Measurements from ENCODE around the gene DDX55. TPM values are rescaled to one million over a fixed set of nuclear protein-coding genes. Genes with fewer than 3 reads are reported as not detected.

DDX55 gene
- total and polyA plus RNA-seq, 12 donors, result 9.8 to 34.7 (median 18.3) TPM

GRCh38 chr12:123655420-123655819 lies 53.5 kb downstream of the DDX55 start:
- 87 to 93% (median 89%) methylated on average over 5 of the region's 5 CpGs for WGBS, 4 donors
- peaks cover 0 to 51% of the 10 kb centered on the region in 2 donors for H3K36me3 ChIP-seq (replicated peaks in 1 of 2)
- H3K27ac ChIP-seq, result no peak overlapping the region
- no peak overlapping the region for H3K4me3 ChIP-seq
- H3K4me1 ChIP-seq (replicated peaks in 1 of 2), result no peaks in the 10 kb centered on the region
- TF ChIP-seq CTCF (IDR thresholded peaks at IDR 0.05) (no peak), POLR2A (IDR thresholded peaks at IDR 0.05) (no peak)
- no peaks in the 10 kb centered on the region for H3K27me3 ChIP-seq
- H3K9me3 ChIP-seq (replicated peaks in 1 of 3), result no peaks in the 10 kb centered on the region
- no peak for DNase-seq
- intact Hi-C loops (cut with DNase I), result no loop called here

DNA sequence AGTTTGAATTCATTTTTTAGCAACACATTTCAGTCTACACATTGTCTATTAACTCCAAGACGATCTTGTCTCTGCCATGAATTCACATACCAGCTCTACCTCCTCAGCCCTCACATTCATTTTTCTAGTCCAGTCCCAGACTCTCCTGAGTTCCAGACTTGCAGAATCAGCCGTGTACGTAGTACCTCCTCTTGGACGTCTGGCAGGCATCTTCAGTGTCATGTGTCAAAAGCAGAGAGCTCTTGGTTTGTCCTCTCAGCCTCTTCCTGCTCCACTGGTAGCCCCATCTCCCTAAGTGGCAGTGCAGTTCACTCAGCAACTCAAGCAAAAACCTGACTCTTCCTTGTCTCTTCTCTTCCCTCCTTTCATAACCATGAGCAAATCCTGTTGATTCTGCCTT lies 54.5 kb downstream of the DDX55 start:
- Histone ChIP-seq H3K4me1 (replicated peaks in 1 of 2) (no peaks in the 10 kb centered on the region), H3K36me3 (replicated peaks in 1 of 2) (peaks cover 0 to 44% of the 10 kb centered on the region in 2 donors), H3K27ac (no peak overlapping the region), H3K27me3 (no peaks in the 10 kb centered on the region), H3K4me3 (no peak overlapping the region), H3K9me3 (replicated peaks in 1 of 3) (no peaks in the 10 kb centered on the region)
- no peak for DNase-seq
- intact Hi-C loops (cut with DNase I), result no loop called here
- 79 to 83% (median 80%) methylated on average over 4 of the region's 4 CpGs for WGBS, 4 donors
- TF ChIP-seq CTCF (IDR thresholded peaks at IDR 0.05) (no peak), POLR2A (IDR thresholded peaks at IDR 0.05) (no peak)

DNA sequence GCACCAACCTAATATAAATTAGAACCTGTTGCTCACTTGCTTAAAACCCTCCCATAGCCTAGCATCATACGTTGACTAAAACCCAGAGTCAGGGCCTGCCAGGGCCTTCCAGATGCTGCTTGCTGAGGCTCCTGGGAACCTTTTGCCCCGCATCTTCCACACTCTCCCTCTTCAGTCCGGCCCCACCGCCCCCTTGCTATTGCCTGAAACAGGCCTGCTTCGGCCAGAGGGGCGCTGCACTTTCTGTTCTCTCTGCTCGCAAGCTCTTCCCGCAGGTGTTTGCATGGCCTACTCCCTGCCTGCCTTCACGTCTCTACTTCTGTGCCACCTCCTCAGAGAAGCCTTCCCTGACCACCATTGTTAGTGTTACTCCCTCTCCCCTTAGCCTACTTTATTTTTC lies 55.3 kb downstream of the DDX55 start:
- Histone ChIP-seq H3K27ac (no peak overlapping the region), H3K4me1 (replicated peaks in 1 of 2) (no peaks in the 10 kb centered on the region), H3K36me3 (replicated peaks in 1 of 2) (peaks cover 0 to 36% of the 10 kb centered on the region in 2 donors), H3K9me3 (replicated peaks in 1 of 3) (no peaks in the 10 kb centered on the region), H3K4me3 (no peak overlapping the region), H3K27me3 (no peaks in the 10 kb centered on the region)
- 91 to 94% (median 93%) methylated on average over 9 of the region's 9 CpGs for WGBS, 4 donors
- TF ChIP-seq POLR2A (IDR thresholded peaks at IDR 0.05) (no peak), CTCF (IDR thresholded peaks at IDR 0.05) (no peak)
- no peak for DNase-seq
- intact Hi-C loops (cut with DNase I), result no loop called here

GRCh38 chr12:123659996-123660727 lies 58.3 kb downstream of the DDX55 start:
- WGBS, 4 donors, result 48 to 66% (median 60%) methylated on average over 5 of the region's 5 CpGs
- Histone ChIP-seq H3K27me3 (no peaks in the 10 kb centered on the region), H3K27ac (peak overlapping the region in 1 of 5 donors; percentile 23), H3K4me3 (no peak overlapping the region), H3K4me1 (replicated peaks in 1 of 2) (no peaks in the 10 kb centered on the region), H3K9me3 (replicated peaks in 1 of 3) (no peaks in the 10 kb centered on the region), H3K36me3 (replicated peaks in 1 of 2) (peaks cover 0 to 25% of the 10 kb centered on the region in 2 donors)
- no peak for TF ChIP-seq CTCF (IDR thresholded peaks at IDR 0.05)
- TF ChIP-seq POLR2A (IDR thresholded peaks at IDR 0.05), result no peak
- intact Hi-C loops (cut with DNase I), result no loop called here
- no peak for DNase-seq

Data from adrenal gland (tissue), 12 donors.